HepG2 (cell line): ENCODE results near the gene YIF1A. TPM values are rescaled to one million over a fixed set of nuclear protein-coding genes. Genes with fewer than 3 reads are reported as not detected.

ENCODE experiments used
- ATF7-NPFF ChIP-seq: sonication (generic); formaldehyde crosslinking; IDR thresholded peaks from 2 replicates; pipeline ENCODE4 v1.8.1; 2023; ENCODE audit warnings: mild to moderate bottlenecking, low read depth, missing genetic modification reagents, moderate library complexity
- CREB1 ChIP-seq, 2 experiments: fragments of 450-650 bp in 1 of 2; IDR thresholded peaks; 2 replicates each; pipeline ENCODE4 v1.6.1; 2016 to 2017; ENCODE audit warnings: control low read depth in 1 of 2, mild to moderate bottlenecking in 1 of 2, missing compliant biosample characterization in 1 of 2, missing genetic modification characterization in 1 of 2
- KLF16 ChIP-seq, 2 experiments: sonication (generic) in 1 of 2; formaldehyde crosslinking in 1 of 2; IDR thresholded peaks; 2 replicates each; pipeline versions ENCODE4 v1.6.1 to v1.8.0; 2016 to 2023; ENCODE audit warnings: missing genetic modification reagents in 2 of 2, missing compliant biosample characterization in 1 of 2
- KLF9 ChIP-seq: IDR thresholded peaks from 2 replicates; pipeline ENCODE4 v1.6.1; 2016; ENCODE audit warnings: low read depth
- KMT2A ChIP-seq: sonication (generic); formaldehyde crosslinking; IDR thresholded peaks from 2 replicates; pipeline ENCODE4 v1.4.0; 2020; ENCODE audit warnings: missing genetic modification reagents
- NFE2L1 ChIP-seq: sonication (generic); formaldehyde crosslinking; IDR thresholded peaks from 2 replicates; pipeline ENCODE4 v1.4.0; 2020; ENCODE audit warnings: missing genetic modification reagents, mild to moderate bottlenecking, borderline replicate concordance
- SMARCE1 ChIP-seq: fragments of 450-650 bp; IDR thresholded peaks from 2 replicates; pipeline ENCODE4 v1.6.1; 2017; ENCODE audit warnings: borderline replicate concordance
- SP5 ChIP-seq: IDR thresholded peaks from 2 replicates; pipeline ENCODE4 v1.6.1; 2016; ENCODE audit warnings: low read depth, borderline replicate concordance
- XBP1 ChIP-seq: sonication (generic); formaldehyde crosslinking; IDR thresholded peaks from 2 replicates; pipeline ENCODE4 v1.5.0; 2020; ENCODE audit warnings: missing genetic modification reagents
- YEATS4 ChIP-seq: sonication (generic); formaldehyde crosslinking; IDR thresholded peaks from 2 replicates; pipeline ENCODE4 v1.4.0; 2020; ENCODE audit warnings: missing genetic modification reagents, borderline replicate concordance
- ZFP36 ChIP-seq: fragments of 150-350 bp; IDR thresholded peaks from 2 replicates; pipeline ENCODE4 v1.6.1; 2018; ENCODE audit warnings: borderline replicate concordance, low read length, low read depth; ENCODE audit not compliant: partially characterized antibody
- ZNF432 ChIP-seq: sonication (generic); formaldehyde crosslinking; IDR thresholded peaks from 2 replicates; pipeline ENCODE4 v1.5.0; 2020; ENCODE audit warnings: missing genetic modification reagents, mild to moderate bottlenecking, borderline replicate concordance
- ZNF460 ChIP-seq: sonication (generic); formaldehyde crosslinking; IDR thresholded peaks from 2 replicates; pipeline ENCODE4 v1.5.1; 2020; ENCODE audit warnings: missing genetic modification reagents, mild to moderate bottlenecking, borderline replicate concordance
- ZNF619 ChIP-seq: sonication (generic); formaldehyde crosslinking; IDR thresholded peaks from 2 replicates; pipeline ENCODE4 v1.4.0; 2020; ENCODE audit warnings: mild to moderate bottlenecking, missing genetic modification reagents
- polyA plus RNA-seq, 8 experiments: library from polyadenylated mRNA; depleted of rRNA in 3 of 8; stranded (reverse) in 7 of 8; unstranded in 1 of 8; fragments of >200 nt; fragmentation: Illumina TruSeq in 4 of 8; extraction: Trizol in 4 of 8; gene quantifications; 2 replicates each; pipeline versions ENCODE4 v1.2.1 to v1.2.3, GENCODE V29; 2011 to 2016; ENCODE audit warnings: low read depth in 4 of 8, missing spikeins in 1 of 8, mixed read lengths in 1 of 8; ENCODE audit not compliant: insufficient read depth in 1 of 8
- total RNA-seq, 5 experiments: library from RNA; depleted of rRNA; stranded (reverse); fragments of >200 nt; fragmentation: Illumina TruSeq; extraction: Trizol; gene quantifications; 2 replicates each; pipeline ENCODE4 v1.2.3, GENCODE V29; 2016; ENCODE audit warnings: low read depth in 1 of 5
- TF ChIP-seq, protein P1 (sequence below): sonication (generic); formaldehyde crosslinking; IDR thresholded peaks from 2 replicates; pipeline ENCODE4 v1.9.0; 2021; ENCODE audit warnings: mild to moderate bottlenecking, missing genetic modification reagents
- TF ChIP-seq, protein P2 (sequence below): IDR thresholded peaks from 2 replicates; pipeline ENCODE4 v1.6.1; 2018; ENCODE audit warnings: missing genetic modification reagents, mild to moderate bottlenecking, missing compliant biosample characterization
- TF ChIP-seq, protein P3 (sequence below): sonication (generic); formaldehyde crosslinking; IDR thresholded peaks from 2 replicates; pipeline ENCODE4 v1.8.0; 2022; ENCODE audit warnings: low read depth, missing genetic modification reagents
- TF ChIP-seq, protein P4 (sequence below): sonication (generic); formaldehyde crosslinking; conservative IDR thresholded peaks from 2 replicates; pipeline ENCODE4 v1.4.0; 2020; ENCODE audit warnings: missing genetic modification reagents

The YIF1A gene
- total and polyA plus RNA-seq, 2 of the 13 experiments (the other 11 are each of a cell fraction or from before 2014, with no cell fraction given): 133 to 145 TPM

DNA sequence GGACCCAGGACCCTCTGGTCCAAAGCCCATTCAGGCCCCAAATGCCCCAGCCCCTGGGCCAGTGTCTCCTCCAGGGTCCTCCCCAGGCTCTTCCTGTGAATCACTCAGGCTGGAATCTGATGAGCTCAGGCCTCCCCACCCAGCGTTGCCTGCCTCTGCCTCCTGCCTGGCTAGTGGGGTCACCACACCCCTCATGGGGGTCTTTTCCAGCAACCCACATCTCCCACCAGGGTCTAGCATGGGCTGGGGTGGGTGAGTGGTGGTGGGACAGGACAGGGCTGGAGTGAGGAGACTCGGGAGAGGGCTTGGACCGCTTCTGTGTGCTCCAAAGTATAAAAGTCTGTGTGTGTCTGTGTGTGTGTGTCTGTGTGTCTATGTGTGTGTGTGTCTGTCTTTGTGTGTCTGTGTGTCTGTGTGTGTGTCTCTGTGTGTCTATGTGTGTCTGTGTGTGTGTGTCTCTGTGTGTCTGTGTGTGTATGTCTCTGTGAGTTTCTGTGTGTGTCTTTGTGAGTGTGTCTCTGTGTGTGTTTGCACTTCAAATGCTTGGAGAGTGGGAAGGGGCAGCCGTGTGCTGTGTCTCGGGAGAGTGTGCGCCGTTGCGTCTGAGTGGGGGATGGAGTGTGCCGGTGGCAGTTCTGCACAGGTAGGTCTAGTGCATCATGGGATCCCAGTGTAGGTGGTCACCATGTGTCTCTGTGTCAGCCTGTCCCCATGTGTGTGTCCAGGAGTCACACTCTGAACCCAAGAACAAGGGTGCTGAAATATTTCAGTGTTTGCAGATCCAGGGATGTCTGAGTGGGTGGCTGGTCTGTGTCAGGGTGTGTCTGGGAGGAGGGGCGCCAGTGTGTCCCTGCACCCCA is 38.5 kb upstream of the YIF1A start (continued):
- TF ChIP-seq, protein P1, sequence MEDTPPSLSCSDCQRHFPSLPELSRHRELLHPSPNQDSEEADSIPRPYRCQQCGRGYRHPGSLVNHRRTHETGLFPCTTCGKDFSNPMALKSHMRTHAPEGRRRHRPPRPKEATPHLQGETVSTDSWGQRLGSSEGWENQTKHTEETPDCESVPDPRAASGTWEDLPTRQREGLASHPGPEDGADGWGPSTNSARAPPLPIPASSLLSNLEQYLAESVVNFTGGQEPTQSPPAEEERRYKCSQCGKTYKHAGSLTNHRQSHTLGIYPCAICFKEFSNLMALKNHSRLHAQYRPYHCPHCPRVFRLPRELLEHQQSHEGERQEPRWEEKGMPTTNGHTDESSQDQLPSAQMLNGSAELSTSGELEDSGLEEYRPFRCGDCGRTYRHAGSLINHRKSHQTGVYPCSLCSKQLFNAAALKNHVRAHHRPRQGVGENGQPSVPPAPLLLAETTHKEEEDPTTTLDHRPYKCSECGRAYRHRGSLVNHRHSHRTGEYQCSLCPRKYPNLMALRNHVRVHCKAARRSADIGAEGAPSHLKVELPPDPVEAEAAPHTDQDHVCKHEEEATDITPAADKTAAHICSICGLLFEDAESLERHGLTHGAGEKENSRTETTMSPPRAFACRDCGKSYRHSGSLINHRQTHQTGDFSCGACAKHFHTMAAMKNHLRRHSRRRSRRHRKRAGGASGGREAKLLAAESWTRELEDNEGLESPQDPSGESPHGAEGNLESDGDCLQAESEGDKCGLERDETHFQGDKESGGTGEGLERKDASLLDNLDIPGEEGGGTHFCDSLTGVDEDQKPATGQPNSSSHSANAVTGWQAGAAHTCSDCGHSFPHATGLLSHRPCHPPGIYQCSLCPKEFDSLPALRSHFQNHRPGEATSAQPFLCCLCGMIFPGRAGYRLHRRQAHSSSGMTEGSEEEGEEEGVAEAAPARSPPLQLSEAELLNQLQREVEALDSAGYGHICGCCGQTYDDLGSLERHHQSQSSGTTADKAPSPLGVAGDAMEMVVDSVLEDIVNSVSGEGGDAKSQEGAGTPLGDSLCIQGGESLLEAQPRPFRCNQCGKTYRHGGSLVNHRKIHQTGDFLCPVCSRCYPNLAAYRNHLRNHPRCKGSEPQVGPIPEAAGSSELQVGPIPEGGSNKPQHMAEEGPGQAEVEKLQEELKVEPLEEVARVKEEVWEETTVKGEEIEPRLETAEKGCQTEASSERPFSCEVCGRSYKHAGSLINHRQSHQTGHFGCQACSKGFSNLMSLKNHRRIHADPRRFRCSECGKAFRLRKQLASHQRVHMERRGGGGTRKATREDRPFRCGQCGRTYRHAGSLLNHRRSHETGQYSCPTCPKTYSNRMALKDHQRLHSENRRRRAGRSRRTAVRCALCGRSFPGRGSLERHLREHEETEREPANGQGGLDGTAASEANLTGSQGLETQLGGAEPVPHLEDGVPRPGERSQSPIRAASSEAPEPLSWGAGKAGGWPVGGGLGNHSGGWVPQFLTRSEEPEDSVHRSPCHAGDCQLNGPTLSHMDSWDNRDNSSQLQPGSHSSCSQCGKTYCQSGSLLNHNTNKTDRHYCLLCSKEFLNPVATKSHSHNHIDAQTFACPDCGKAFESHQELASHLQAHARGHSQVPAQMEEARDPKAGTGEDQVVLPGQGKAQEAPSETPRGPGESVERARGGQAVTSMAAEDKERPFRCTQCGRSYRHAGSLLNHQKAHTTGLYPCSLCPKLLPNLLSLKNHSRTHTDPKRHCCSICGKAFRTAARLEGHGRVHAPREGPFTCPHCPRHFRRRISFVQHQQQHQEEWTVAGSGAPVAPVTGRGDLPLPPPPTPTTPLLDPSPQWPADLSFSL (CRISPR knock-in tag): peak; percentile 91
- TF ChIP-seq CREB1 (IDR thresholded peaks at IDR 0.05): no peak
- TF ChIP-seq CREB1 (CRISPR knock-in tag; IDR thresholded peaks at IDR 0.05): 0 out of 2 replicates have a peak, but pooled peaks have one; percentile 15
- TF ChIP-seq ZNF460 (CRISPR knock-in tag): no peak
- TF ChIP-seq, protein P2, sequence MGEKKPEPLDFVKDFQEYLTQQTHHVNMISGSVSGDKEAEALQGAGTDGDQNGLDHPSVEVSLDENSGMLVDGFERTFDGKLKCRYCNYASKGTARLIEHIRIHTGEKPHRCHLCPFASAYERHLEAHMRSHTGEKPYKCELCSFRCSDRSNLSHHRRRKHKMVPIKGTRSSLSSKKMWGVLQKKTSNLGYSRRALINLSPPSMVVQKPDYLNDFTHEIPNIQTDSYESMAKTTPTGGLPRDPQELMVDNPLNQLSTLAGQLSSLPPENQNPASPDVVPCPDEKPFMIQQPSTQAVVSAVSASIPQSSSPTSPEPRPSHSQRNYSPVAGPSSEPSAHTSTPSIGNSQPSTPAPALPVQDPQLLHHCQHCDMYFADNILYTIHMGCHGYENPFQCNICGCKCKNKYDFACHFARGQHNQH (CRISPR knock-in tag): no peak
- TF ChIP-seq, protein P3, sequence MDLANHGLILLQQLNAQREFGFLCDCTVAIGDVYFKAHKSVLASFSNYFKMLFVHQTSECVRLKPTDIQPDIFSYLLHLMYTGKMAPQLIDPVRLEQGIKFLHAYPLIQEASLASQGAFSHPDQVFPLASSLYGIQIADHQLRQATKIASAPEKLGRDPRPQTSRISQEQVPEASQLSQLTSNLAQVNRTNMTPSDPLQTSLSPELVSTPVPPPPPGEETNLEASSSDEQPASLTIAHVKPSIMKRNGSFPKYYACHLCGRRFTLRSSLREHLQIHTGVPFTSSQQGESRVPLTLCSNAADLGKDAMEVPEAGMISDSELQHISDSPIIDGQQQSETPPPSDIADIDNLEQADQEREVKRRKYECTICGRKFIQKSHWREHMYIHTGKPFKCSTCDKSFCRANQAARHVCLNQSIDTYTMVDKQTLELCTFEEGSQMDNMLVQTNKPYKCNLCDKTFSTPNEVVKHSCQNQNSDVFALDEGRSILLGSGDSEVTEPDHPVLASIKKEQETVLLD (CRISPR knock-in tag): no peak
- no peak for TF ChIP-seq YEATS4 (CRISPR knock-in tag)
- no peak for TF ChIP-seq SP5
- TF ChIP-seq, protein P4, sequence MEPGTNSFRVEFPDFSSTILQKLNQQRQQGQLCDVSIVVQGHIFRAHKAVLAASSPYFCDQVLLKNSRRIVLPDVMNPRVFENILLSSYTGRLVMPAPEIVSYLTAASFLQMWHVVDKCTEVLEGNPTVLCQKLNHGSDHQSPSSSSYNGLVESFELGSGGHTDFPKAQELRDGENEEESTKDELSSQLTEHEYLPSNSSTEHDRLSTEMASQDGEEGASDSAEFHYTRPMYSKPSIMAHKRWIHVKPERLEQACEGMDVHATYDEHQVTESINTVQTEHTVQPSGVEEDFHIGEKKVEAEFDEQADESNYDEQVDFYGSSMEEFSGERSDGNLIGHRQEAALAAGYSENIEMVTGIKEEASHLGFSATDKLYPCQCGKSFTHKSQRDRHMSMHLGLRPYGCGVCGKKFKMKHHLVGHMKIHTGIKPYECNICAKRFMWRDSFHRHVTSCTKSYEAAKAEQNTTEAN (CRISPR knock-in tag): 0 out of 2 replicates have a peak, but pooled peaks have one; percentile 2
- no peak for TF ChIP-seq XBP1 (CRISPR knock-in tag)
- no peak for TF ChIP-seq SMARCE1
- TF ChIP-seq ZNF432: no peak
- no peak for TF ChIP-seq ZFP36
- no peak for TF ChIP-seq KLF9 (CRISPR knock-in tag)
- no peak for TF ChIP-seq ATF7-NPFF (CRISPR knock-in tag)
- no peak for TF ChIP-seq NFE2L1
- no peak for TF ChIP-seq ZNF619
- no peak for TF ChIP-seq KMT2A
- no peak for TF ChIP-seq KLF16 (CRISPR knock-in tag; IDR thresholded peaks at IDR 0.05)
